Coronary artery (tissue), 2 donors: ENCODE data around the gene AGBL5.
A peak's percentile ranks its signal among the peaks of the same experiment; 100 is the strongest.

Source experiments
- DNase-seq: peaks from one replicate; pipeline ENCODE4 v3.0.0-alpha.2; 2017; ENCODE audit warnings: low spot score
- H3K27ac ChIP-seq, 2 donors: fragments of 200-600 bp; sonication (generic); one replicate each; pipeline ENCODE4 v1.5.1; 2016 to 2019
- H3K4me3 ChIP-seq: fragments of 200-600 bp; sonication (generic); 2 replicates; pipeline ENCODE4 v1.5.1; 2016; ENCODE audit warnings: mild to moderate bottlenecking, moderate library complexity
- TF ChIP-seq, protein P1 (sequence below): fragments of 200-600 bp; sonication (generic); IDR thresholded peaks from one replicate; pipeline ENCODE4 v1.5.1; 2019; ENCODE audit warnings: antibody characterized with exemption

The AGBL5 gene

DNA sequence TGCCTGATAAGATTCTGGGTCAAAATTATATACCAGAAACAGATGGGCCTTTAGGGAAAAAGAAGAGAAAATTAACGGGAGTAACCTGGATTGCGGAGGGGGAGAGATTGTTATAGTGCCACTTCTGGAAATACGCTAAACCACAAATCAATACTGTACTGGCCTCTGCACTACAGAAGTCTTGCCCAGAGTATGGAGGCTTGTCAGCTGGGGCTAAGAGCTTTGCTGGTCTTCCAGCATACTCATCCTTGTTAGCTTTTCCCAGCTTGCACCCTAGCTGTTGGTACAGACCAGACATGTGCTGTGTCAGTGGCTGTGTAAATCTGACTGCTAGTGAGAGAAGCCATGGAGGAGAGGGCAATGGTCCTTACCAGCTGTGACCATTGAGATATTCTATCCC lies 8.9 kb downstream of the AGBL5 start:
- TF ChIP-seq, protein P1, sequence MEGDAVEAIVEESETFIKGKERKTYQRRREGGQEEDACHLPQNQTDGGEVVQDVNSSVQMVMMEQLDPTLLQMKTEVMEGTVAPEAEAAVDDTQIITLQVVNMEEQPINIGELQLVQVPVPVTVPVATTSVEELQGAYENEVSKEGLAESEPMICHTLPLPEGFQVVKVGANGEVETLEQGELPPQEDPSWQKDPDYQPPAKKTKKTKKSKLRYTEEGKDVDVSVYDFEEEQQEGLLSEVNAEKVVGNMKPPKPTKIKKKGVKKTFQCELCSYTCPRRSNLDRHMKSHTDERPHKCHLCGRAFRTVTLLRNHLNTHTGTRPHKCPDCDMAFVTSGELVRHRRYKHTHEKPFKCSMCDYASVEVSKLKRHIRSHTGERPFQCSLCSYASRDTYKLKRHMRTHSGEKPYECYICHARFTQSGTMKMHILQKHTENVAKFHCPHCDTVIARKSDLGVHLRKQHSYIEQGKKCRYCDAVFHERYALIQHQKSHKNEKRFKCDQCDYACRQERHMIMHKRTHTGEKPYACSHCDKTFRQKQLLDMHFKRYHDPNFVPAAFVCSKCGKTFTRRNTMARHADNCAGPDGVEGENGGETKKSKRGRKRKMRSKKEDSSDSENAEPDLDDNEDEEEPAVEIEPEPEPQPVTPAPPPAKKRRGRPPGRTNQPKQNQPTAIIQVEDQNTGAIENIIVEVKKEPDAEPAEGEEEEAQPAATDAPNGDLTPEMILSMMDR = no peak

DNA sequence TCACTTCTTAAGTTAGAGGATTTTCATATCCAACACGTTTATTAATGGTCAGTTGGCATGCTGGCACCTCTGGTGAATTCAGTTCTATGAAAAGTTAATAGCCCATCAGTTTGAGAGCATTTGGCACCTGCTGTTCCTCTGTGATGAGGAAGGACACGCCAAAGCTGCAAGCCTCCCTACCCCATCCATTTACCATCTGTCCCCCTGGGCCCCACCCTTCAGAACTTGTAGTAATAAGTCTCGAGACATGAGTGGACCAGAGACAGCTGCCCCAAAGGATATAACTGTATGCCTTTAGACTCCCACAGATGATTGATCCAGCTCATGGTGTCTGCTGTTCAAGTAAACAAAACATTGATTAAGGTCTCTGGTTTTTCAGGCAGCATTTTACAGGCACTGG lies 13.7 kb downstream of the AGBL5 start:
- no peak for DNase-seq

More for the DNA sequence above, 8.9 kb downstream of the AGBL5 start:
- H3K27ac ChIP-seq = no peak overlapping the region
- no peak for DNase-seq
- no peak overlapping the region for H3K4me3 ChIP-seq

DNA sequence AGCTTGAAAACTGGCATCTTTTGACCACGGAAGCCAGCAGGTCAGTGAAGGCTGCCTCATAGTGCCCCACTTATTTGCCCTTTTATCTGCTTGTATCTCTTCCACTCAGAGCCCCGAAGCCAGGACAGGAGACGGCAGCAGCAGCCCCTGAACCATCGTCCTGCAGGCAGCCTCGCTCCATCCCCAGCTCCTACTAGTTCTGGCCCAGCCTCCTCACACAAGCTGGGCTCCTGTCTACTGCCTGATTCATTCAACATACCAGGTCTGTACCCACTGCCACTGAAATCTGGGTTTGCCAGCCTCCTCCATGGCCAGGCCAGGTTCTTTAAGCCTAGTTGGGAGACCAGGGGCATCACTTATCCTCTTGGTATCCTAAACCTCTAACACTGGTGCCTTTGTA lies 15.9 kb downstream of the AGBL5 start:
- Histone ChIP-seq H3K4me3 (no peak overlapping the region), H3K27ac (no peak overlapping the region)
- no peak for DNase-seq
- TF ChIP-seq, protein P1 = no peak

More for the DNA sequence above, 13.7 kb downstream of the AGBL5 start:
- TF ChIP-seq, protein P1 = no peak
- Histone ChIP-seq H3K27ac (no peak overlapping the region), H3K4me3 (no peak overlapping the region)

DNA sequence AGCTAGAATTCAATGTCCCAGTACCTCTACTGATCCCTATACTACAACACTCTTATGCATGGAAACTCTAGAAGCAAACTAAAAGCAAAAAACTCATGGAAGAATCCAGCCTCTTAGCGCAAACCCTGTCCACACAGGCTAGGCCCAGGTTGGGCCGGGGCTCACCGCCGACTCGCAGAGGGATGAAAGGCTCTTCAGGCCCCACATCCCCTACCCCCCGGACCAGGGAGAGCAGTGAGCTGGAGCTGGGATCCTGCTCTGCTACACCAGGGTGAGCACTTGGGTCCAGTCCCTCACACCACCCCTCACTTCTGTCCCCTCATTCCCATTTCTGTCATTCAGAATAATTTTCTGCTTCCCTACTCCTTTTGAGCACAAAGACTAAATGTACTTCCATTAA lies 18.0 kb downstream of the AGBL5 start:
- no peak overlapping the region for H3K27ac ChIP-seq
- TF ChIP-seq, protein P1 = no peak
- peak overlapping the region; percentile 96 for H3K4me3 ChIP-seq
- DNase-seq = no peak

DNA sequence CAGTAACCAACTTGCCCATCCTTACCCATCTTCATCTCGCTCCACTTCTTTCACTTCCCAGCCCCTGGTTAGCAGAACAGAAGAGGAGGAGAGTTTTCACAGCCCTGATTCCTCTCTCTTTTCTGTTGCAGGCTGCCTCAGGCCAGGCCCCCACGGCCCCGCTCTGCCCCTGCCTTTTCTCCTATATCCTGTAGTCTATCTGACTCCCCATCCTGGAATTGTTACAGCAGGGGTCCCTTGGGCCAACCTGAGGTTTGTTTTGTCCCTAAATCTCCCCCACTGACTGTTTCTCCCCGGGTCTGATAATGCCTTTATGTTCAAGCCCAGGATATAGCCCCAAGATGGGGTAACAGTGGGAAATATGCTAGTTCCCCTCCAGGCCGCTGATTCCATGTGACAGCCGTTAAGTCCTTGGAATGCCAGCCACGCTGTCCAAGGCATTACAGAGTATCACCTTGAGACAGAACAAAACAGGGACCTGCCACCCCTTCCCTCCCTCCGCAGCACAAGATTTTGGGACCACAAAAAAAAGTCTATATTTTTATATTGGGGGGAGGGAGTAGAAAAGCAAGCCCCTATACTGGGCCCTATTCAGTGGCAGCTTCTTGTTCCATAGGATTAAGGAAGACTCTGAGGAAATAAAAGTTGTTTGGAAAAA lies 18.6 kb downstream of the AGBL5 start:
- DNase-seq = no peak
- TF ChIP-seq, protein P1 = no peak
- peak overlapping the region; percentile 96 for H3K4me3 ChIP-seq
- H3K27ac ChIP-seq = peak overlapping the region; percentile 97 to 100

DNA sequence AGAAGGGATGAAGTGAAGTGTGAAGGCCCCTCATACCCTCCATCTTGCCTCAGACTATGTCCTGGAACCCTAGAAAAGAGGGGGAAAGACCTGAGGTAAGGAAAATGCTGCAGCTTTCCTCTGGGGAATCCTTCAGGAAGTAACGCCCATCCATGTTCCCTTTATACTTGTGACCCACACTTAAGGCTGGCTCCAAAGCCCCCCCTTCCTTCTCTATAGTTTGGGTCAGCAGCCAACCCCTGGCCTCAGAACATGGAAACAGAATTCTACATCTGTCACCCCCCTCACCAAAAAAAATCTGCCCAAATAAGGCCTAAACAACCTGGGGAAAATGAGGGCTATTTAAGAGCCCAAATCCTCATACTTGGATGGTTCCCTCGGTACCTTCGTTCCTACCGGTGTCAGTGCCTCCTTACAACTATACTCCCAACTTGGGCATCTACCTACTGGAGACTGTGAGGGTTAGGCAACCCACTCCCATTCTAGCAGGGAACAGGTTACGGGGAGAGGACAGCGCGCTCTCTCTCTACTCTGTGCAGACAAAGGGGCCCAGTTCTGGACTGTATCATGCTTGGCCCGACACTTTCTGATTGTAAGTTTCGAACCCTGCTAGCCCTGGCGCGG lies 19.3 kb downstream of the AGBL5 start:
- Histone ChIP-seq H3K4me3 (peak overlapping the region; percentile 96), H3K27ac (peak overlapping the region; percentile 97 to 100)
- TF ChIP-seq, protein P1 = no peak
- DNase-seq = no peak
